GM12801 (cell line): ENCODE measurements around the gene FARP2.

Experiments
- CTCF ChIP-seq: IDR thresholded peaks from one replicate; pipeline ENCODE4 v1.5.1; 2011; ENCODE audit warnings: control low read depth; ENCODE audit not compliant: insufficient read length; ENCODE audit errors: extremely low read depth

FARP2 gene

GRCh38 chr2:241463276-241464135 is 107.4 kb downstream of the FARP2 start:
- TF ChIP-seq CTCF, result no peak

GRCh38 chr2:241465543-241465942 is 109.5 kb downstream of the FARP2 start:
- no peak for TF ChIP-seq CTCF

GRCh38 chr2:241466230-241466629 is 110.1 kb downstream of the FARP2 start:
- no peak for TF ChIP-seq CTCF

GRCh38 chr2:241467777-241468475 is 111.8 kb downstream of the FARP2 start:
- no peak for TF ChIP-seq CTCF

GRCh38 chr2:241468476-241468781 is 112.3 kb downstream of the FARP2 start:
- TF ChIP-seq CTCF, result no peak

GRCh38 chr2:241469746-241470145 is 113.7 kb downstream of the FARP2 start:
- TF ChIP-seq CTCF, result no peak

GRCh38 chr2:241473399-241473798 is 117.3 kb downstream of the FARP2 start:
- no peak for TF ChIP-seq CTCF
